Activated CD8-positive, alpha-beta memory T cell treated with anti-CD3 and anti-CD28 coated beads, Interleukin-2, amount 50 U/mL, for 1 hour (primary cell): ENCODE measurements around the gene KCNJ11.
"Not testable (repeated sequence)": the region's sequence is repeated elsewhere in the genome, so short reads cannot be mapped to it uniquely, and the experiment has no call there.

ENCODE experiments used
- DNase-seq: peaks from one replicate; pipeline ENCODE4 v3.0.0-alpha.2; 2020; ENCODE audit errors: extremely low read depth

KCNJ11 gene

GRCh38 chr11:17388609-17389210 lies at the start of gene KCNJ11:
TSS of gene KCNJ11 (minus strand) at chr11:17388659. CDS start at chr11:17388091, 568 bp downstream.
- DNase-seq, result no peak

DNA sequence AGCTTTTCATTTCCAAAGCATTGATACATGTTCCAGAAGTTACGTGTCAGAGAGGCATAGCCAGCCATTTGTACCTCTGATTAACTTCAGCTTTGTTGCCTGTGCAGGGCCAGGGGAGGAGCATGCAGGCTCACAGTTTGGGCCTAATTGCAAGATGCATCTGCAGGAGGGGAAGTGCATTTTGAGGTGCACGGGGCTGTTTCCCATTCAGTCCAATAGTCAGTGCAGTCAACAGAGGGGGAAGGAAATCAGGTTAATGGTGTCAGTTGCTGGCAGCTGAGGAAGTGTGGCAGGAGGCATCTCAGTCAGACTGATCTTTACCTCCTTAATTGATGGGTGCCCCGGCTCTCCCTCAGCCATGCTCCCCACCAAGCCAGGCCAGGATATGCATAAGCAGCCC lies 48.9 kb upstream of the KCNJ11 start:
- DNase-seq, result no peak

- DNase-seq, result no peak
These were observed 45.6 kb upstream of the KCNJ11 start for GRCh38 chr11:17434108-17434507.

DNA sequence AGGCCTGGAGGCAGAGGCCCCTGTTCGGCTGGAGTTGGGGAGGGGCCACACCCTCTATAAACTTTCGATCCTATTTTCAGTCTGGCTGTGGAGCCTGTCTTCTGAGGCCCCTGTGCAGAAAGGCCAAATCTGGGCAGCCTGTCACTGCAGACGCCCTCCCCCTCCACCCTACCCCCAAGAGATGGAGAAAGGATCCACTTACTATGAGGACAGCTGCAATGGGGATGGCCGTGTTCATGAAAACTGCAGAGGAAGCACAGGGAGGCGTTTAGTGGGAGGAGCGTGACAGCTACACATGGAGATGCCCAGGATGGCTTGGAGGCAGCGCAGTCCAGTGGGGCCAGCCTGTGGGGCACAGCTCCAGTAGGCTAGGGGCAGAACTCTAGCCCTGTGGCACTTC lies 43.5 kb upstream of the KCNJ11 start:
- DNase-seq, result no peak

- DNase-seq, result no peak
These were observed 42.7 kb upstream of the KCNJ11 start for GRCh38 chr11:17431139-17431538.

DNA sequence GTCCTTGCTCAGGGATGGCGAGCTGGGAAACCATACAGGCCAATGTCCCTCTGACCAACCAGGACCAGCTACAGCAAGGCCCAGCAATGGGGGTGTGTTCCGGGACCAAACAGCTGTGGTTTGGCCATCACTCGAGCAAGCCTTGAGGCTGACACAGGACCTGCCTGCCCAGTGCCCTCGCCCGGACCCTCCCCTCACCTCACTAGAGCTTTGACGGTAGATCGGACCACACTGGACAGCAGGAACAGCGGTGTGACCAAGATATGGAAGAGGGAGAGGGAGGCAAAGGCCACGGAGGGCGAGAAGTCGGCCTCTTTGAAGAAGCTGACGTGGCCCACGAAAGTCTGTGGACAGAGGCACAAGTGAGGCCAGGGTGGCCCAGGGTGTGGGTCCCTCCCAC lies 42.2 kb upstream of the KCNJ11 start:
- DNase-seq, result no peak

DNA sequence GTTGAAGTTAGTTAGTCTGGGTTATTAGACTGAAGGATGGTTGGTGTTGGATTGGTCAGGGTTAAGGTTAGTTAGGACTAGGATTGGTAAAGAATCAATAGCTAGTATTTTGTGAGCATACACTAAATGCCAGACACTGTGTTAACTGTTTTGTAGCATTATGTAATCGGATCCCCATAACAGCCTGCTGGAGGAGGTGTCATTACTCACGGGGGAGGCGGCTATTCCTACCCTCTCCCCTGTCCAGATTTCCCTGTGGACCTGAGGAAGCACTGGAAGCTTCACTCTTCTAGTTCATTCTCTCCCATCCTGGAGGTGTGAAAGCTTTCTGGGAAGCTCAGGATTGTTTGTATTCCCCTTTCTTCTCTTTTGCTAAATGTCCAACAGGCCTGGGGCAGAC lies 40.5 kb upstream of the KCNJ11 start:
- DNase-seq, result no peak

GRCh38 chr11:17428261-17428660 lies 39.8 kb upstream of the KCNJ11 start:
- DNase-seq, result no peak

GRCh38 chr11:17426233-17426632 lies 37.8 kb upstream of the KCNJ11 start:
- not testable (repeated sequence) for DNase-seq

GRCh38 chr11:17423533-17424310 lies 35.3 kb upstream of the KCNJ11 start:
- DNase-seq, result no peak

- no peak for DNase-seq
These were observed 33.3 kb upstream of the KCNJ11 start for GRCh38 chr11:17421781-17422180.

DNA sequence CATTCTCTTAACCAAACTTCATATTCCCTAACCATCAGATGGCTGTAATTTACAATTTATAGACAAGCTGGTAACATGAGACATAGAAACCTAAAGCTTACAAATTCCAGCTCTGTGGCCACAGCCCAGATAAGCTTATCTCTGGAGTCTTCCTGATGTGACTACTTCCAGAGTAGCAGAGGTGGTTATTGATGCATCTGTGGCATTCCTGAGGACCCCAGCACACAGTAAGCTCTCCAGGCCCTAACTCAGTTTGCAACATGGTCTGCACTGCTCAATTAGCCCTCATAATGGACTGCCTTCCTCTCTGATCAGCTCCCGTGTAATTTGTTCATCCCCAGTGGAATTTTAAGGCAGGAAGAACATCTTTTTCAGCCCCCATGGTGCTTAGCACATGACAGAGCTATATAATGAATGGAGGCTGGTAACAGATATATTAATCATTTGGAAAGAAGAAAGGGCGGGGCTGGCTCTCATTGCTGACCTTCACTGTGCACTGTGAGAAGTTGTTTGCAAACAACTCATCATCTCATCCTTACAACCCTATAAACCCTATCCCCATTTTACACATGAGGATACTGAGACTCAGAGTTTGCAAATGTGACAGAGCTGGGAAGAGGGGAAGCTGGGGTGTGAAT lies 30.1 kb upstream of the KCNJ11 start:
- no peak for DNase-seq

GRCh38 chr11:17416492-17416891 lies 28.0 kb upstream of the KCNJ11 start:
- no peak for DNase-seq

DNA sequence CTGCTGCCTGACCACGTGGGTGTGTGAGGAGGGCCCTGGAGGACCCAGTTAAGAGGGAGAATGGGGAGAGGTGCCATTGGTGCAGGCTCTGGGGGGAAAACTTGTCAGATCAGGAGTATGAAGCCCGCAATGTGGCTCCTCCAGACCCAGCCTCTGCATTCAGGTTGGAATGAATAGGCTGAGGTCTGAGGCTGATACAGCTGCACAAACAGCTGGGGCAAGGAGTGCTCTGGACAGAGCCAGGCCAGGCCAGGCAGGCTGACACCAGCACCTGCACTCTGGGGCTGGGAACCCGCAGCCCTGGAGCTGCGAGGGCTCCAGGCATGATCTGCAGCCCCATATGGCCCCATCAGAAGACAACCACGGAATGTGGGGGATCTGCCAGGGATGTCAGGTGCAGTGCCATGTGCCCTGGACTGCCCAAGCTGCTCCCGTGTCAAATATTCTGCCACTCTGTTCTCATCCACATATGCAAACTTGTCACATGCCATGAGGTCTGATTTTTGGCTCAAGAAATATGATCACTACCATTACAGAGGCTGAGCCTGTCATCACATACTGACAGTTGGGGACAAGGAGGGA lies 27.2 kb upstream of the KCNJ11 start:
- no peak for DNase-seq

DNA sequence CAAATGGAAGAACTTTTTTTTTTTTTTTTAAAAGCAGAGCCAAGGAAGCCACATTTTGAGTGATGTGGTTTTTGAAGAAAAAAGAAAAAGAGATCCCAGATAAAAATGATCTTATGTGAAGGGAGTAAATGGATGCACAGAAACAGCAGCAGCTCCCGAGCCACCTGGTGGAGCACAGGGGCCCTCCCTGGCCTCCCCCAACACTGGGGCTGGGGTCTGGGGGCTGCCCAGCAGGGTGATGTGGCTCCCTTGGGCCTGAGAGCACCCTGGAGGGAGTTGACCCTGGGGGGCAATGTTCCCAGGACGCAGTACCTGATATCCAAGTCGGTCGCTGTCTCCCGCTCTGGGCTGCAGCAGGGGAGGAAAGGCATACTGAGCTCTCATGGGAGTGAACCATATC lies 26.5 kb upstream of the KCNJ11 start:
- no peak for DNase-seq

GRCh38 chr11:17414317-17414737 lies 25.9 kb upstream of the KCNJ11 start:
- DNase-seq, result no peak

GRCh38 chr11:17413414-17414316 lies 25.2 kb upstream of the KCNJ11 start:
- DNase-seq, result no peak

DNA sequence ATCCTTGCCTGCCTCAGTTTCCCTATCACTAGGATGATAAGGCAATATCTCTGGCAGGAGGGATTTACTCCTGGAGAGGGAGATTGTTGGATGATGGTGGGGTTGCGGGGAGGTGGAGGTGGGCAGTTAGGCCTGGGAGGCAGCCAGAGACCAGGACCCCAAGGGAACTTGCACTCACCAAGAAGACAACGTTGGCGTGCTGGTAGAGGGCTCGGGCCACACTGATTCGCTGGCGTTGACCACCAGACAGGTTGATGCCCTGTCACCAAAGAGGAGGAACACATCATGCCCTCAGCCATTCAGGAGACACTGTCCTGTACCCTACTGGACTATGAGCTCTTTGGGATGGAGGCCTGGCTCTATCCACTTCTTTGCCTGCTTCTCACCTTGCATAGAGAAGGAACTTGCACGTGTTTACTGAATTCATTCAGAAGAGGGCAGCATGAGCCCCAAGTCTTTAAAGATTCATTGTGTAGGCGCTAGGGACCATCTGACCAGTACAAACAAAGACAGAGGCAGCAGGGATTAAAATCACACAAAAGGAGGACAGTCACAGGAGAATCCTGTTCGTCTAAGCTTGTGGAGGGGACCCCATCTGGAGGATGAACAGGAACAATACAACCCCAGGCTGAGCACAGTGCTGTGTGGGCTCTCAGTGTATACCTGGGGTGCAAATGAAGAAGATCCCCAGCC lies 24.2 kb upstream of the KCNJ11 start:
- DNase-seq, result no peak

- no peak for DNase-seq
These were observed 23.0 kb upstream of the KCNJ11 start for GRCh38 chr11:17411418-17411817.

DNA sequence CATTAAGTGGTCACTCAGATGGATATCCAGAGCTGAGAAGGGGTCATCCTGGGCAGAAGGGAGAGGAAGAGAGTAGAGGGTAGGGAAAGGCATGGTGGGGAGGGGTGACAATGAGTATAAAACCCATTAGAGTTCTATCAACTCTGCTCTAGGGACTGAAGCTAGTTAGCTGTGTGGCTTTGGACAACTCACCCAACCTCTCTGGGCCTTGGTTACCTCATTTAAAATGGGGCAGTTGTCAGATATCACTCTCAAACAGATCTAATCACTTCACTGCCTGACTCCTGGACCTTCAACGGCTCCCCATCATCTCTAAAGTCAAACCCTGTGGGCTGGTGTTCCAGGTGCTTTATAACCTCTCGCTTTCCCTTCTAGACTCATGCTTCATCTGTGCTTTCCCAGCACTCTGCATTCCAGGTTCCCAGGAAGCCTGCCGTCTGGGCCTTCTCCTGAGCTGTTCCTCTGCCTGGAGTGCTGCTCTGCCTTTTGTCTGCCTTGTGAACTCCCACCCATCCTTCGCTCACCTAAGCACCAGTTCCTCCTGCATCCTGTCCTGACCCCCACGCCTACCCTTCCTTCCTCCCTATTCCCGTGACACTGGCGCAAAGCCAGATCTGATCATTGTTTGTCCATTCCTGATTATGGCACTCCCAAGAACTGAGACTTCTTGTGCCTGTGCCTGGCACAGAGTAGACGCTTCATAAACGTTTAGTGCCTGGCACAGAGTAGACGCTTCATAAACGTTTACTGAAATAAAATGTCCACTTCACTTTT lies 22.3 kb upstream of the KCNJ11 start:
- DNase-seq, result no peak
